H1 (cell line): ENCODE measurements around the gene C14orf119. TPM values are rescaled to one million over a fixed set of nuclear protein-coding genes. Genes with fewer than 3 reads are reported as not detected.

Source experiments
- CTCF ChIA-PET: fragments of 300-600 bp; sonication (Branson Sonifier 250); formaldehyde crosslinking; loops from one replicate; lab custom pipeline; 2021; ENCODE audit not compliant: partially characterized antibody; lab: Charles Lee
- POLR2A ChIA-PET: fragments of 300-600 bp; sonication (Branson Sonifier 250); formaldehyde crosslinking; loops from one replicate; lab custom pipeline; 2021; ENCODE audit warnings: inconsistent platforms; ENCODE audit not compliant: partially characterized antibody; lab: Charles Lee
- DNase-seq, 2 experiments: peaks; one replicate each; pipeline versions ENCODE4 v3.0.0 to v3.0.0-alpha.2; 2010 to 2022; ENCODE audit warnings: low spot score in 2 of 2, low read depth in 1 of 2, mixed read lengths in 1 of 2
- FAIRE-seq: peaks from 2 replicates; lab custom pipeline; 2011; peaks lifted over from hg19 to GRCh38; lab: Jason Lieb, UNC
- H2AFZ ChIP-seq: 2 replicates; pipeline ENCODE4 v1.8.1; 2012; ENCODE audit warnings: low read length, inconsistent platforms
- H2AK5ac ChIP-seq: 2 replicates; pipeline ENCODE4 v1.6.1; 2013; ENCODE audit warnings: low read depth, low read length
- H2BK120ac ChIP-seq: replicated peaks from 2 replicates; pipeline ENCODE3; 2013; ENCODE audit warnings: low read depth, low read length, inconsistent platforms
- H2BK12ac ChIP-seq: 2 replicates; pipeline ENCODE4 v1.6.1; 2013; ENCODE audit warnings: low read depth, low read length
- H2BK15ac ChIP-seq: 2 replicates; pipeline ENCODE4 v1.6.1; 2013; ENCODE audit warnings: low read length
- H2BK20ac ChIP-seq: 2 replicates; pipeline ENCODE4 v1.6.1; 2013; ENCODE audit warnings: low read length
- H2BK5ac ChIP-seq: 2 replicates; pipeline ENCODE4 v1.6.1; 2013; ENCODE audit warnings: low read depth, low read length
- H3K14ac ChIP-seq: 2 replicates; pipeline ENCODE4 v1.6.1; 2013; ENCODE audit warnings: inconsistent platforms; ENCODE audit not compliant: insufficient read length
- H3K18ac ChIP-seq: 2 replicates; pipeline ENCODE4 v1.6.1; 2013; ENCODE audit warnings: low read length; ENCODE audit errors: extremely low read depth
- H3K23ac ChIP-seq: 2 replicates; pipeline ENCODE4 v1.6.1; 2013; ENCODE audit warnings: inconsistent platforms; ENCODE audit not compliant: insufficient read length
- H3K23me2 ChIP-seq: 2 replicates; pipeline ENCODE4 v1.6.1; 2013; ENCODE audit warnings: low read depth, low read length
- H3K27ac ChIP-seq: 2 replicates; pipeline ENCODE4 v1.6.1; 2011; ENCODE audit warnings: low read depth, low read length, inconsistent platforms
- H3K27me3 ChIP-seq, 4 experiments: replicated peaks in 1 of 4; 1 replicate in 1 of 4; 2 replicates in 3 of 4; pipeline versions ENCODE4 v1.6.1 to v1.8.1; 2011 to 2013; ENCODE audit warnings: low read length in 3 of 4, mild to moderate bottlenecking in 3 of 4, inconsistent platforms in 2 of 4, mixed read lengths in 2 of 4, moderate library complexity in 1 of 4; ENCODE audit not compliant: control insufficient read depth in 3 of 4, insufficient read depth in 3 of 4; ENCODE audit errors: extremely low read depth in 1 of 4
- H3K36me3 ChIP-seq, 4 experiments: 2 replicates each; pipeline versions ENCODE4 v1.6.1 to v1.8.1; 2011 to 2013; ENCODE audit warnings: mild to moderate bottlenecking in 4 of 4, low read length in 3 of 4, moderate library complexity in 2 of 4, control low read depth in 1 of 4, inconsistent platforms in 1 of 4; ENCODE audit not compliant: insufficient read depth in 4 of 4, control insufficient read depth in 2 of 4
- H3K4ac ChIP-seq: replicated peaks from 2 replicates; pipeline ENCODE3; 2013; ENCODE audit warnings: low read length, low read depth, mixed read lengths, inconsistent platforms; ENCODE audit not compliant: insufficient read length
- H3K4me1 ChIP-seq, 4 experiments: replicated peaks in 1 of 4; 1 replicate in 1 of 4; 2 replicates in 3 of 4; pipeline versions ENCODE4 v1.6.1 to v1.8.1; 2011 to 2013; ENCODE audit warnings: low read length in 3 of 4, inconsistent platforms in 2 of 4, mixed read lengths in 1 of 4; ENCODE audit not compliant: insufficient read depth in 4 of 4, control insufficient read depth in 3 of 4
- H3K4me2 ChIP-seq, 2 experiments: 2 replicates each; pipeline versions ENCODE4 v1.6.1 to v1.8.1; 2011 to 2013; ENCODE audit warnings: low read depth in 2 of 2, low read length in 2 of 2, control low read depth in 1 of 2, inconsistent platforms in 1 of 2, mild to moderate bottlenecking in 1 of 2; ENCODE audit not compliant: insufficient read depth in 1 of 2
- H3K4me3 ChIP-seq, 4 experiments: fragments of 200-600, 300-600 bp in 1 of 4; sonication (generic), shearing (Covaris generic), sonication (Bioruptor Twin) in 1 of 4; 2 replicates each; pipeline versions ENCODE4 v1.5.1 to v1.8.1; 2011 to 2016; ENCODE audit warnings: low read length in 4 of 4, low read depth in 3 of 4, control low read depth in 2 of 4, inconsistent platforms in 2 of 4, mild to moderate bottlenecking in 2 of 4, mixed read lengths in 1 of 4, moderate library complexity in 1 of 4; ENCODE audit not compliant: insufficient read depth in 2 of 4; ENCODE audit errors: extremely low read depth in 1 of 4
- H3K56ac ChIP-seq: replicated peaks from 2 replicates; pipeline ENCODE3; 2013; ENCODE audit warnings: low read depth, mild to moderate bottlenecking, mixed read lengths, low read length, inconsistent platforms; ENCODE audit not compliant: insufficient read length
- H3K79me1 ChIP-seq: 2 replicates; pipeline ENCODE4 v1.6.1; 2013; ENCODE audit warnings: low read depth, low read length, control low read depth
- H3K79me2 ChIP-seq, 2 experiments: 2 replicates each; pipeline versions ENCODE4 v1.6.1 to v1.8.1; 2012 to 2013; ENCODE audit warnings: low read length in 2 of 2, mild to moderate bottlenecking in 2 of 2, inconsistent platforms in 1 of 2; ENCODE audit not compliant: insufficient read depth in 2 of 2, control insufficient read depth in 1 of 2
- H3K9ac ChIP-seq, 4 experiments: replicated peaks in 1 of 4; 1 replicate in 1 of 4; 2 replicates in 3 of 4; pipeline versions ENCODE4 v1.6.1 to v1.8.1; 2011 to 2013; ENCODE audit warnings: low read depth in 3 of 4, low read length in 3 of 4, control low read depth in 2 of 4, mild to moderate bottlenecking in 2 of 4, moderate library complexity in 2 of 4, inconsistent platforms in 1 of 4; ENCODE audit errors: extremely low read depth in 1 of 4
- H3K9me3 ChIP-seq, 2 experiments: 2 replicates each; pipeline versions ENCODE4 v1.6.1 to v1.8.1; 2012 to 2013; ENCODE audit warnings: mild to moderate bottlenecking in 2 of 2, moderate library complexity in 2 of 2, control low read depth in 1 of 2, inconsistent platforms in 1 of 2, low read depth in 1 of 2, low read length in 1 of 2, mixed read lengths in 1 of 2; ENCODE audit not compliant: insufficient read depth in 2 of 2
- H4K20me1 ChIP-seq, 2 experiments: replicated peaks in 1 of 2; 2 replicates each; pipeline versions ENCODE3 to v1.8.1; 2011 to 2013; ENCODE audit warnings: inconsistent platforms in 2 of 2, low read length in 2 of 2, mild to moderate bottlenecking in 1 of 2; ENCODE audit not compliant: insufficient read depth in 2 of 2, control insufficient read depth in 1 of 2
- H4K5ac ChIP-seq: 2 replicates; pipeline ENCODE4 v1.6.1; 2013; ENCODE audit warnings: low read length, low read depth, mixed read lengths, inconsistent platforms; ENCODE audit not compliant: insufficient read length
- H4K8ac ChIP-seq: 2 replicates; pipeline ENCODE4 v1.8.0; 2013; ENCODE audit warnings: mild to moderate bottlenecking, moderate library complexity, low read length, inconsistent platforms; ENCODE audit not compliant: insufficient read depth; ENCODE audit errors: extremely low read depth
- H4K91ac ChIP-seq: replicated peaks from 2 replicates; pipeline ENCODE3; 2013; ENCODE audit warnings: low read length, mixed read lengths, inconsistent platforms; ENCODE audit not compliant: insufficient read length
- BACH1 ChIP-seq: IDR thresholded peaks from 2 replicates; pipeline ENCODE4 v1.6.1; 2012; ENCODE audit warnings: low read length, improper control_type of control experiment
- CBX5 ChIP-seq: fragments of 300-800, 300-1000 bp; sonication (generic); IDR thresholded peaks from 2 replicates; pipeline ENCODE4 v1.7.1; 2016; ENCODE audit warnings: antibody characterized with exemption, low read length, low read depth
- CHD2 ChIP-seq: IDR thresholded peaks from 2 replicates; pipeline ENCODE4 v1.6.1; 2012; ENCODE audit warnings: low read length, improper control_type of control experiment
- GABPA ChIP-seq: IDR thresholded peaks from 2 replicates; pipeline ENCODE4 v1.6.1; 2011; ENCODE audit warnings: mild to moderate bottlenecking, low read length, moderate library complexity, borderline replicate concordance; ENCODE audit not compliant: insufficient read depth
- MAX ChIP-seq: IDR thresholded peaks from 2 replicates; pipeline ENCODE4 v1.6.1; 2012; ENCODE audit warnings: inconsistent platforms
- WGBS, 2 experiments: shearing (Covaris generic) in 1 of 2; methylation state at CpG; one replicate each; pipeline versions ENCODE4 v1.1.6 to v1.1.7; 2013 to 2015; ENCODE audit warnings: low lambda C conversion rate in 2 of 2, mixed read lengths in 2 of 2, inconsistent platforms in 1 of 2, low coverage in 1 of 2, missing lambda C conversion rate in 1 of 2; ENCODE audit not compliant: insufficient replicate concordance in 2 of 2, insufficient coverage in 1 of 2, insufficient read length in 1 of 2; ENCODE audit errors: extremely low coverage in 1 of 2, missing lambda C conversion rate in 1 of 2; 5-methylcytosine and 5-hydroxymethylcytosine counted together
- polyA plus RNA-seq, 7 experiments: library from polyadenylated mRNA; depleted of rRNA in 3 of 7; stranded (reverse) in 5 of 7; unstranded in 2 of 7; fragments of >200 nt in 5 of 7; fragments of 200-250 nt in 2 of 7; gene quantifications; 1 replicate in 5 of 7; 2 replicates in 1 of 7; 4 replicates in 1 of 7; pipeline versions ENCODE4 v1.2.1 to v1.2.3, GENCODE V29; 2011 to 2013; ENCODE audit warnings: missing spikeins in 2 of 7, mixed read lengths in 2 of 7
- total RNA-seq: library from RNA; stranded (reverse); fragmentation: NEBNext Ultra II Directional; extraction: Animal tissue kit (Norgen Biotek cat#: 25700); gene quantifications from 2 replicates; pipeline ENCODE4 v1.2.1, GENCODE V29; 2021

The C14orf119 gene
- total and polyA plus RNA-seq, 2 of the 8 experiments (the other 6 are each of a cell fraction or from before 2014, with no cell fraction given), result 78.1 to 94.0 TPM

- peaks cover 2 to 5% of the 10 kb centered on the region in 2 experiments for H4K20me1 ChIP-seq
- no peaks in the 10 kb centered on the region for H3K4me1 ChIP-seq
- H3K4ac ChIP-seq, result no peak overlapping the region
- ChIA-PET POLR2A (interaction anchor here (2.2 kb wide), 1 partner anchor 12 kb away, joined by 9 read pairs; no protein-coding TSS in a partner anchor), CTCF (interaction anchor here (0.8 to 1.4 kb wide), 5 partner anchors 15 to 133 kb away, joined by 3 to 5 read pairs (median 3); no protein-coding TSS in a partner anchor)
- no peaks in the 10 kb centered on the region for H3K79me2 ChIP-seq
- DNase-seq (no peak), FAIRE-seq (no peak)
- no peak overlapping the region for H3K9ac ChIP-seq
- peaks cover 10 to 46% (median 32%) of the 10 kb centered on the region in 4 experiments; a peak in 6 of 8 replicates for H3K36me3 ChIP-seq
- no peak overlapping the region for H3K14ac ChIP-seq
- no peak overlapping the region for H3K18ac ChIP-seq
- no peaks in the 10 kb centered on the region; the same call in 1 of the 2 replicates for H3K23me2 ChIP-seq
- H3K27me3 ChIP-seq, result no peaks in the 10 kb centered on the region
- H3K9me3 ChIP-seq, result no peaks in the 10 kb centered on the region
- 85% methylated on average over 6 of the region's 6 CpGs; no CpG with 5 or more reads in 1 of the 2 experiments for WGBS, 2 experiments
- no peak overlapping the region for H4K91ac ChIP-seq
- no peak overlapping the region for H4K8ac ChIP-seq
- no peak overlapping the region for H3K23ac ChIP-seq
- no peak overlapping the region for H4K5ac ChIP-seq
- TF ChIP-seq CHD2, result no peak
- TF ChIP-seq MAX, result no peak
- TF ChIP-seq GABPA, result no peak
- no peak for TF ChIP-seq CBX5
- TF ChIP-seq BACH1, result no peak
- no peak overlapping the region for H3K27ac ChIP-seq
- no peak overlapping the region for H2AFZ ChIP-seq
- no peak overlapping the region for H2BK120ac ChIP-seq
- no peaks in the 10 kb centered on the region for H3K79me1 ChIP-seq
- H3K4me3 ChIP-seq, result no peak overlapping the region
- no peak overlapping the region for H3K4me2 ChIP-seq
- H2AK5ac ChIP-seq, result no peak overlapping the region
- H2BK12ac ChIP-seq, result no peak overlapping the region
- H2BK5ac ChIP-seq, result no peak overlapping the region
- H2BK15ac ChIP-seq, result no peak overlapping the region
- H3K56ac ChIP-seq, result no peak overlapping the region
- no peak overlapping the region for H2BK20ac ChIP-seq
These were observed 42.7 kb downstream of the C14orf119 start for GRCh38 chr14:23137813-23138535.
